SH-SY5Y (cell line): Measurements from ENCODE around the gene STOM.

Experiments
- GATA2 ChIP-seq: IDR thresholded peaks from 2 replicates; pipeline ENCODE4 v1.6.1; 2011; ENCODE audit warnings: mild to moderate bottlenecking, low read depth, low read length
- GATA3 ChIP-seq: IDR thresholded peaks from 2 replicates; pipeline ENCODE4 v1.6.1; 2011; ENCODE audit warnings: low read depth, mild to moderate bottlenecking, low read length, moderate library complexity

DNA sequence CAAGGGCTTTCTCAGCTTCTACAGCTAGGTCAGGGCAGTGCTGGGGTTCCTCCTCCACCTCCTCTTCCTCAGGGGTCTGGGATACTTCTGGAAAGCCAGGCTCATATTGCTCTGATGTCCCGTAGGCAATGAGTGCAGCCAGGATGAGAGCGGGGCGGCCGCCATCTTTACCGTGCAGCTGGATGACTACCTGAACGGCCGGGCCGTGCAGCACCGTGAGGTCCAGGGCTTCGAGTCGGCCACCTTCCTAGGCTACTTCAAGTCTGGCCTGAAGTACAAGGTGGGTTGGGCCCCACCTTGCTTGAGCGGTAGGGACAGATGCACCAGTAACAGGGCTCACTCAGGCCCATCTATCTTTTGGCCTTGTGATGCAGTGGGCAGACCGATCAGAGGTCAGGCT is 67.3 kb downstream of the STOM start:
- TF ChIP-seq GATA3 = no peak
- no peak for TF ChIP-seq GATA2
